Activated CD8-positive, alpha-beta memory T cell treated with anti-CD3 and anti-CD28 coated beads, Interleukin-2, amount 50 U/mL, for 48 hours (primary cell): Measurements from ENCODE around the gene MZF1.
"Not testable (repeated sequence)": the region's sequence is repeated elsewhere in the genome, so short reads cannot be mapped to it uniquely, and the experiment has no call there.

Experiments
- DNase-seq: peaks from one replicate; pipeline ENCODE4 v3.0.0-alpha.2; 2020

The MZF1 gene

GRCh38 chr19:58554494-58555368 lies 18.4 kb downstream of the MZF1 start, which contains the start of gene CHMP2A:
Gene CHMP2A (minus strand): TSS chr19:58555105. CDS start chr19:58554212, 893 bp downstream.
- DNase-seq = peak; percentile 100

DNA sequence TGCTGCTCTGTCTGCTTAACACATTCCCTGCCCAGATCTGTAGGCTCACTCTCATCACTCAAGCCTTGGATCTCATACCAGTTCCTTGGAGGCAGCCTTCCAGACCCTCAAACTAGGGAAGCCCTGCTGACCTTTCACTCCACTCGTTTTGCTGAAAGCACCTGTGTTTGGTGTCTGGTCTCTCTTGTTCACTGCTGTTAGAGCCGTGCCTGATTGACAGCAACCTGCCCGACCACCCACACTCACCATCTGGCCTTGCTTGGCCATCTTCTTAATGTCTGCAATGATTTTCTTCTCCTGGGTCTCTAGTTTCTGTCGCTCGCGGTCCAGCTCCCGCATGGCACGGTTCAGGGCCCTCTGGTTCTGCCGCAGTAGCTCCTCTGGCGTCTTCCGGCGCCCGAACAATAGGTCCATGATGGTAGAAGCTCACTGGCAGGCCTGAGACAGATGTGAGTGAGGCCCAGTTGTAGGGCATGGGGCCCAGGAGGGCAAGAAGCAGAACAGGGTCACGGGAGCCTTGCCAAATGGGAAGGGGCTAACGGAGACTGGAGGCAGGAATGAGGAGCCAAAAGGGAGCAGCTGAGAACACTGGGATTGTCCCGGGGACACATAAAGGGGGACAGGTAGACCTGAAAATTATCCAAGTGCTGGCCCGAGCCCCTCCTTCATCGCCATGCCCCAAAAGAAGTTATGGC lies 19.2 kb downstream of the MZF1 start:
- no peak for DNase-seq

DNA sequence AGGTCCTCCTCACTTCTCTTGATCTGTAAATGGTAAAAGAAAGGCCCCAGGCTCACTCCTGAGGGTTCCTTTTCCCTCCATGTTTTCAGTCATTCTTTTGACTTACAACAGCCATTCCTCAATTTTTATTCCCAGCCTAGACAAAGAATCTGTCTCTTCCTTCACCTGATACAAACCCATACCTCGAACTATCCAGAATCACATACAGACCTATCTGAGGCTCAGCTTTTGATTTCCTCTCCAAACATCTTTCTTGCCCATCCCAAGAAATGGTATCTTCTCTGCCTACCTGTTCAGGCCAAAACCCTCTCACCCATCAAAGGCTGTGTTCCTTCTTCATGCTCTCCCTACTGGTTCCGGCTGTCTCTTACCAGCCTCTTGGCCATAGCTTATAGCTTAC lies 20.5 kb downstream of the MZF1 start:
- no peak for DNase-seq

DNA sequence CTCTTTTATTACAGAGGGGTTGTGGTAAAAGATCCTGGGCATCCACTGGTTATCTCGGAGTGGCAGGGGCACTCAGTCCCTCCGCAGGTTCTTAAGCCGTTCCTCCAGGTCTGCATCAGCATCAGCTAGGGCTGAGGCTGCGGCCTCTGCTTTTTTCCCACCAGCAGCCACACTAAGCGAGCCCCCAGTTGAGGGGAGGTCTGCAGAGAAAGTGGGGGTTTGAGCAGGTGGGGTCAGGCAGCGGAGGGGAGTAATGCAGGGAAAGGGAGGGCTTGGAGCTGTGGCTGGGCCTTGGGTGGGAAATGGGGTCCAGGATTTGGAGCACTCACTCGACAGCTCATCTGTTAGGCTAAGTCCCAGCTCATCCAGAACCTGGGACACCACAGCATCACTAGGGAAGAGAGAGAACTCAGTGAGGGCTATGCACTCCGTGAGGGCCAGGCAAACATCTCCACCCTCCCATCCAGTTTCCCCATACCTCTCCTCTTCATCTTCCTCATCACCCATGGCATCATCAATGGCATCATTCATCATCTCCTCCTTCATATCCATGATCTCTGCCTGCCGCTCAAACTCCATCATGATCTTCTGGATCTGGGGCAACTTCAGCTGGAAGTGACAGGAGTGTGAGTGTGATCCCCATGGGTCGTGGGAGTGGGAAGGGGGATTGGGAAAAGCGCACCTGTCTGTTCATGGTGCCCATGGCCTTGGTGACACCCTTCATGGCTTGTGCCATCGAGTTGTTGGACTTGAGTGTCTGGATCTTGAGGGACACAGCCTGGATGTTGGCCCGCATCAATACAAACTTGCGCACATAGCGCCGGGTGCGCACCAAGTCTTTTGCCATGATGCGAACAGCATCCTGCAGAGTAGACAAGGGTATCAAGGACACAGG lies 21.3 kb downstream of the MZF1 start:
- peak; percentile 59 for DNase-seq

DNA sequence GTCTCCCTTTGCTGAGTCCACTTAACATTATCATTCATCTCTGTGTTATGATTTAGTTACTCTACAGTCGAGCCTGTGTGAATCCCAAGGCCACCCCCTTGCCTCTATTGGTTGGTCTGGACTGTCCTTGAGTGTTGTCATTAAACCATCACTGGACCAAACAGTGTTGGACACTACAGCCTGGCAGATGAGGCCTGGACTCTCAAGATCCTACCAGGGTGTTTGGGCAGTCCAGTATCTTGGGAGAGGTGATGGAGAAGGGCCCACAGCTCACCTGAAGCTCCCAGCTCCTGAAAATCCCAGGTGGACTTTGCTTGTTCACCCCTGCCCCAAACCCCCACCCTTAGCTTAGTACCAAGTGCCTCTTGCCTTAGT lies 22.0 kb downstream of the MZF1 start:
- DNase-seq = peak; percentile 51

DNA sequence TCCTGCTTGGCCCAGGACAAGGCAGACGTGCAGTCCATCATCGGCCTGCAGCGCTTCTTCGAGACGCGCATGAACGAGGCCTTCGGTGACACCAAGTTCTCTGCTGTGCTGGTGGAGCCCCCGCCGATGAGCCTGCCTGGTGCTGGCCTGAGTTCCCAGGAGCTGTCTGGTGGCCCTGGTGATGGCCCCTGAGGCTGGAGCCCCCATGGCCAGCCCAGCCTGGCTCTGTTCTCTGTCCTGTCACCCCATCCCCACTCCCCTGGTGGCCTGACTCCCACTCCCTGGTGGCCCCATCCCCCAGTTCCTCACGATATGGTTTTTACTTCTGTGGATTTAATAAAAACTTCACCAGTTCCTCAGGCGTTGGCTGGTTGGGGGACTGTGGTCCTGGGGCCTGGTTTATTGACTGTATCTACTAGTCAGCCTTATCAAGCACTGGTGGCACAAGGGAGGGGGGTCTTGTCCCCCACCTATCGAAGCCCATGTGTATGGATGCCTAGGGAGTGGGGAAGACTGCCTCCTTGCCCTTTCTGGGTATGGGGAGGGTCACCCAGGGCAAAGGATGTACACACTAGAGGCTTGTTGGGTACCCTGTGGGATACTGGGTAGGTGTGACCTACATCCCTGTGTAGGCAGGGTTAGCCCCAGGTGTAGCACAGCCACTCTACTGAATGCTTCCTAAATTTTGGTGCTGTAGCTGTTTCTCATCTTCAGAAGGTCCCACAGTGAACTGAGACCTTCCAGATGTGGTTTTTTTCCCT lies 22.6 kb downstream of the MZF1 start:
- peak; percentile 55 for DNase-seq

GRCh38 chr19:58549664-58550361 lies 23.3 kb downstream of the MZF1 start:
- DNase-seq = peak; percentile 54

GRCh38 chr19:58548859-58549663 lies 24.1 kb downstream of the MZF1 start:
- DNase-seq = peak; percentile 54

DNA sequence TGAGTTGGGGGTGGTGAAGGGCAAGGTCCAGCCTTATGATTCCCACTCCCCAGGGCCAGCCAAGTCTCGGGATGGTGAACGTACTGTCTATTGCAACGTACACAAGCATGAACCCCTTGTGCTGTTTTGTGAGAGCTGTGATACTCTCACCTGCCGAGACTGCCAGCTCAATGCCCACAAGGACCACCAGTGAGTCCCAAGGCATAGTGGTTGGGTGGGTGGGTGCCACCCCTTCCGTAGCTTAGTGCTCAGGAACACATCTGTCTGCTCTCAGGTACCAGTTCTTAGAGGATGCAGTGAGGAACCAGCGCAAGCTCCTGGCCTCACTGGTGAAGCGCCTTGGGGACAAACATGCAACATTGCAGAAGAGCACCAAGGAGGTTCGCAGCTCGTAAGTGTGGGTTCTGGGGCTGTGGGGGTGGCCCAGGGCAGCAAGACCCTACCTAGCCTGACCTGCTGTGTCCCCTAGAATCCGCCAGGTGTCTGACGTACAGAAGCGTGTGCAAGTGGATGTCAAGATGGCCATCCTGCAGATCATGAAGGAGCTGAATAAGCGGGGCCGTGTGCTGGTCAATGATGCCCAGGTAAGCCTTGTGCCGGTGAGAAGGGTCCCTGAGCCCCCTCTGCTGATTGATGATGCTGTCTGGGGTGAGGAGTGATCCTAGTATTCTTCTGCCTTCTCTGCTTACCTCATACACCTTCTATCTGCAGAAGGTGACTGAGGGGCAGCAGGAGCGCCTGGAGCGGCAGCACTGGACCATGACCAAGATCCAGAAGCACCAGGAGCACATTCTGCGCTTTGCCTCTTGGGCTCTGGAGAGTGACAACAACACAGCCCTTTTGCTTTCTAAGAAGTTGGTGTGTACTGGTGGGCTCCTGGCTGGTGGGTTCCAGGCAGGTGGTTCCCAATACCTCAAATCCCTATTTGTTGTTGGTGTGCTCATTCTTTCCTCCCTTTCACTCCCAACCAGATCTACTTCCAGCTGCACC lies 25.5 kb downstream of the MZF1 start:
- DNase-seq = peak; percentile 51

DNA sequence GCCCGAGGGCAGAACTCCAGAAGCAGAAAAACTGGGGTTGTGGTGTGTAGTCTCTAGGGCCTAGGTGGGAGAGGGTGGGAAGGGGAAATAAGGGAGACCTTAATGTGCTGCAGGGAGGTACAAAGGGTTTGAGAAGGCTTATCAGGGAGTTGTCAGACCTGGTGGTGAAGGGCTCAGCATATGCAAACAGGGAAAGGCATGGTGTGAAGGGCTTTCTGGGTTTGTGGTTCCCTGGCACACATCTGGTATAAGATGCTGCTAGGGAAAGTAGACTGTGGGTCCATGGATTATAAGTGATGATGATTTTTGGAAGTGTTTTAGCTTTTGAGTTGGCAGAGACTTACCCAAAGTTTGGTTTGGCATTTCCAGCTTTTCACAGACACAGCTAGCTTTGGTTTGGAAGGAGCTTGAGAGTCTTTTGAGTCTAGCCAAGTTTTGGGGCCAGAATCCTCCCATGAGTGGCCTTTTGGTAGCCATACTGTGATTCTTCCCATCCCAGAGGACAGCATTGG lies 27.1 kb downstream of the MZF1 start:
- DNase-seq = no peak

DNA sequence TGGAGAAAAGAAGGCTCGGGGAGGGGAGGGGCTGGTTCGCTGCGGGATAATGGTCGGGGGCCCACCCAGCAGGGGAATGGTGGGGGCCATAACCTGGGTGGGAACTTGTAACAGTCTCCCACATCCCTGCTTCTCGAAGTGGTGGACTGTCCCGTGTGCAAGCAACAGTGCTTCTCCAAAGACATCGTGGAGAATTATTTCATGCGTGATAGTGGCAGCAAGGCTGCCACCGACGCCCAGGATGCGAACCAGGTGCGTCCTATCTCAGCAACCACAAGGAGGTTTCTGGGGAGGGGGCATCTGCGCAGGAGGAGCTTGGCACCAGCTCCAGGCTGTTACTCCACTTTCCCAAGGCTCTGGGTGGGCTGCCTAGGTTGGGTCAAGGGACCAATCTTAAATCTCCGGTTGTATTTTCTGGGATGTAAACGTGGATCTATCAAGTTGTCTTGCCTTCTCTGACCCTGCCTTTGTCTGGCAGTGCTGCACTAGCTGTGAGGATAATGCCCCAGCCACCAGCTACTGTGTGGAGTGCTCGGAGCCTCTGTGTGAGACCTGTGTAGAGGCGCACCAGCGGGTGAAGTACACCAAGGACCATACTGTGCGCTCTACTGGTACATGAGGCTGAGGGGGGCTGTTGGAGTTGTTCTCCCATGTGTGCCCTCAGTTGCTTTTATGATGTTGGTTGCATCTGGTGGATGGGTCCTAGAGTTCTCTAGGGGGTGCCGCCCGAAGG lies 27.7 kb downstream of the MZF1 start:
- DNase-seq = peak; percentile 56

DNA sequence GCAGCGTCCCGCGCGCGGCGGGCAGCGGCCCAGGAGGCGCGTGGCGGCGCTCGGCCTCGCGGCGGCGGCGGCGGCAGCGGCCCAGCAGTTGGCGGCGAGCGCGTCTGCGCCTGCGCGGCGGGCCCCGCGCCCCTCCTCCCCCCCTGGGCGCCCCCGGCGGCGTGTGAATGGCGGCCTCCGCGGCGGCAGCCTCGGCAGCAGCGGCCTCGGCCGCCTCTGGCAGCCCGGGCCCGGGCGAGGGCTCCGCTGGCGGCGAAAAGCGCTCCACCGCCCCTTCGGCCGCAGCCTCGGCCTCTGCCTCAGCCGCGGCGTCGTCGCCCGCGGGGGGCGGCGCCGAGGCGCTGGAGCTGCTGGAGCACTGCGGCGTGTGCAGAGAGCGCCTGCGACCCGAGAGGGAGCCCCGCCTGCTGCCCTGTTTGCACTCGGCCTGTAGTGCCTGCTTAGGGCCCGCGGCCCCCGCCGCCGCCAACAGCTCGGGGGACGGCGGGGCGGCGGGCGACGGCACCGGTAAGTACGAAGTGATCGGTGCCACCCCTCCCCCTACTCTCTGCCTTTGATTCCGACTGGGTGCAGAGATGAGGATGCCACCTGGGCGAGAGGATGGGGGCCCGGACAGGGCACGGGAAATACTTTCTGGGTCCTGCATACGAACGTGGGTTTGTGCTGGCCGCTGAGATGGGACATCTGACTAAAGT lies 28.4 kb downstream of the MZF1 start:
- no peak for DNase-seq

DNA sequence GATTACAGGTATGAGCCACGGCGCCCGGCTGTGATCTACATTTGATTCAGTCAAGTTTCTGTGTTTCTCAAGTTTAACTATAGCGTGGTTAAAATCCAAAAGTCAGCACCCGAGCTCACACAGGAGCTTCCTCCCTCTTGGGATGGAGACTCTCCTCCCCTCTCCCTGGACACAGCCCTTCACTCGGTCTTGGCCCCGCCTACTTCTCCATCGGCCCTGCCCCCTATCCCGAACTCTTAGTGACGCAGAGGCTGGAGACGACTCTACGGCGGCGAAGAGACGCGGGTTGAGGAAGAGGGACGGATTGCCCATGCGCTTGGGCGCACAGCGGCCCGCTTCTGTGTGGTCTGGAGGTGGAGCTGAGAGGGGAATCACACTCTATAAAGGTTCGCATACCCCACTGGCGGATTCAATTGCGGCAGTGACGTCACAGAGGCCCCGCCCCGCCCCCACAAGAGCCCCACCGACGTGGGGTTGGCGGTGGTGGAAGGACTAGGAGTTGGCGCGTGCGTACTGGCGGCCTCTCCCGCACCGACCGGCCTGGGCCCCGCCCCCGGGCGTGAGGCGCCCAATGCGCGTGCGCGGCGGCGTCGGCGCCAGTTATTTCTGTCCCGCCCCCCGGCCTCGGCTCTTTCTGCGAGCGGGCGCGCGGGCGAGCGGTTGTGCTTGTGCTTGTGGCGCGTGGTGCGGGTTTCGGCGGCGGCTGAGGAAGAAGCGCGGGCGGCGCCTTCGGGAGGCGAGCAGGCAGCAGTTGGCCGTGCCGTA lies 29.1 kb downstream of the MZF1 start, which contains the start of gene TRIM28:
TSS of gene TRIM28 (plus strand) at position 239 of the 765 bp plus-strand sequence. CDS start 694 bp downstream, outside the sequence.
- peak; percentile 100 for DNase-seq

DNA sequence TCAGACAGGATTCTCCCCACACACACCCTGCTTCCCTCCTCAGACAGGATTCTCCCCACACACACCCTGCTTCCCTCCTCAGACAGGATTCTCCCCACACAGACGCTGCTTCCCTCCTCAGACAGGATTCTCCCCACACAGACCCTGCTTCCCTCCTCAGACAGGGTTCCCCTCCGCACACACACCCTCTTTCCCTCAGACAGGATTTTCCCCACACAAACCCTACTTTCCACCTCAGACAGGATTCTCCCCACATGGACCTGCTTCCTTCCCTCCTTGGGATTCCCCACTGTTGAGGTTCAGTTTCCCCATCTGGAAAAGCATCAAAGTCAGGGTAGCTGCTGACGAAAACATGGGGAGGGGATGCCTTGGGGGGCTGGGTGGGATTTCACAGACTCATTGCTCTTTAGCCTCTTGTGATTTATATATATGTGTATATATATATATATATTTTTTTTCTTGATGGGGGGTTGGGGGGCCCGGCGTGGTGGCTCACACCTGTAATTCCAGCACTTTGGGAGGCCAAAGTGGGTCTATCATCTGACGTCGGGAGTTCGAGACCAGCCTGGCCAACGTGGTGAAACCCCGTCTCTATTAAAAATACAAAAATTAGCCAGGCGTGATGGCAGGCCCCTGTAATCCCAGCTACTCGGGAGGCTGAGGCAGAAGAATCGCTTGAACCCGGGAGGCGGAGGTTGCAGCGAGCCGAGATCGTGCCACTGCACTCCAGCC lies 30.3 kb downstream of the MZF1 start:
- not testable (repeated sequence) for DNase-seq

DNA sequence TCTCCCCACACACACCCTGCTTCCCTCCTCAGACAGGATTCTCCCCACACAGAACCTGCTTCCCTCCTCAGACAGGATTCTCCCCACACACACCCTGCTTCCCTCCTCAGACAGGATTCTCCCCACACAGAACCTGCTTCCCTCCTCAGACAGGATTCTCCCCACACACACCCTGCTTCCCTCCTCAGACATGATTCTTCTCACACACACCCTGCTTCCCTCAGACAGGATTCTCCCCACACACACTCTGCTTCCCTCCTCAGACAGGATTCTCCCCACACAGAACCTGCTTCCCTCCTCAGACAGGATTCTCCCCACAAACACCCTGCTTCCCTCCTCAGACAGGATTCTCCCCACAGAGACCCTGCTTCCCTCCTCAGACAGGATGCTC lies 34.0 kb downstream of the MZF1 start:
- not testable (repeated sequence) for DNase-seq
